Mucosa of descending colon (tissue), 3 donors: ENCODE measurements around the gene DNASE1L3. TPM values are rescaled to one million over a fixed set of nuclear protein-coding genes. Genes with fewer than 3 reads are reported as not detected.

Source experiments
- ATAC-seq: fragments of 200-7000 bp; cut with Tn5 transposase; one replicate; pipeline ENCODE4 v1.9.1; 2020; ENCODE audit warnings: mild to moderate bottlenecking, moderate library complexity
- DNase-seq, 3 donors: peaks; one replicate each; pipeline ENCODE4 v3.0.0-alpha.2; 2020
- H3K36me3 ChIP-seq: fragments of 200-600 bp; one replicate; pipeline ENCODE4 v1.8.0; 2021; ENCODE audit warnings: low read depth, mild to moderate bottlenecking
- H3K4me1 ChIP-seq: fragments of 200-600 bp; one replicate; pipeline ENCODE4 v1.8.0; 2021; ENCODE audit warnings: low read depth, mild to moderate bottlenecking
- H3K4me3 ChIP-seq: fragments of 200-600 bp; one replicate; pipeline ENCODE4 v1.8.0; 2021; ENCODE audit warnings: mild to moderate bottlenecking
- H3K9me3 ChIP-seq: fragments of 200-600 bp; one replicate; pipeline ENCODE4 v1.8.0; 2021; ENCODE audit warnings: mild to moderate bottlenecking
- CTCF ChIP-seq: fragments of 200-600 bp; IDR thresholded peaks from one replicate; pipeline ENCODE4 v1.8.0; 2022; ENCODE audit warnings: antibody characterized with exemption, mild to moderate bottlenecking
- intact Hi-C, 2 donors: fragments of 100-400 bp; cut with DNase I in 1 of 2; cut with micrococcal nuclease in 1 of 2; formaldehyde crosslinking; loops; one replicate each; pipeline versions ENCODE4 v1.11.0 to v1.11.1; 2022; cut with DNase I, micrococcal nuclease
- total RNA-seq, 3 donors: library from RNA; stranded (reverse); fragmentation: NEBNext Ultra II Directional in 2 of 3; extraction: Animal tissue kit (Norgen Biotek cat#: 25700) in 2 of 3; gene quantifications; one replicate each; pipeline versions ENCODE4 v1.2.1 to v1.2.4, GENCODE V29; 2021 to 2023
- donor health status: DM: no; HTN: no; CAD: no; lungs with moderate emphysema.
- donor health status: DM: no; HTN: no; CAD: no.
- donor health status: DM: no; HTN: yes; CAD: no.

DNASE1L3 gene
- total RNA-seq, 3 donors from 2014 or later = 3.3 to 9.6 (median 9.0) TPM

GRCh38 chr3:58155838-58156237 is 54.9 kb downstream of the DNASE1L3 start:
- ATAC-seq = no peak
- Histone ChIP-seq H3K36me3 (peaks cover 9% of the 10 kb centered on the region), H3K9me3 (no peaks in the 10 kb centered on the region), H3K4me3 (no peak overlapping the region), H3K4me1 (no peaks in the 10 kb centered on the region)
- no peak for TF ChIP-seq CTCF
- intact Hi-C loops = no loop called here
- DNase-seq = no peak

- H3K36me3 ChIP-seq = peaks cover 12% of the 10 kb centered on the region
- intact Hi-C loops = no loop called here
- H3K4me1 ChIP-seq = no peaks in the 10 kb centered on the region
- no peaks in the 10 kb centered on the region for H3K9me3 ChIP-seq
- H3K4me3 ChIP-seq = no peak overlapping the region
- ATAC-seq (no peak), DNase-seq (no peak)
- TF ChIP-seq CTCF = no peak
Observed at GRCh38 chr3:58154626-58155449, 55.9 kb downstream of the DNASE1L3 start.

GRCh38 chr3:58153371-58153770 is 57.4 kb downstream of the DNASE1L3 start:
- intact Hi-C loops = no loop called here
- Histone ChIP-seq H3K9me3 (no peaks in the 10 kb centered on the region), H3K4me3 (no peak overlapping the region), H3K4me1 (no peaks in the 10 kb centered on the region), H3K36me3 (peaks cover 24% of the 10 kb centered on the region)
- DNase-seq = no peak
- no peak for ATAC-seq
- no peak for TF ChIP-seq CTCF

GRCh38 chr3:58152225-58153015 is 58.4 kb downstream of the DNASE1L3 start:
- intact Hi-C loops = no loop called here
- DNase-seq (no peak), ATAC-seq (no peak)
- no peak for TF ChIP-seq CTCF
- Histone ChIP-seq H3K36me3 (peaks cover 27% of the 10 kb centered on the region), H3K9me3 (no peaks in the 10 kb centered on the region), H3K4me1 (no peaks in the 10 kb centered on the region), H3K4me3 (no peak overlapping the region)

- no peak for DNase-seq
- no peaks in the 10 kb centered on the region for H3K4me1 ChIP-seq
- no peak for ATAC-seq
- no peak for TF ChIP-seq CTCF
- intact Hi-C loops = no loop called here
- H3K36me3 ChIP-seq = peaks cover 30% of the 10 kb centered on the region
- no peak overlapping the region for H3K4me3 ChIP-seq
- H3K9me3 ChIP-seq = no peaks in the 10 kb centered on the region
Observed at GRCh38 chr3:58151637-58152036, 59.1 kb downstream of the DNASE1L3 start.
